ENCODE results near the gene SRGAP2C. TPM values are rescaled to one million over a fixed set of nuclear protein-coding genes. Genes with fewer than 3 reads are reported as not detected.
"Not testable (repeated sequence)": the region's sequence is repeated elsewhere in the genome, so short reads cannot be mapped to it uniquely, and the experiment has no call there.

Gene SRGAP2C
- total RNA-seq, 1 experiment from 2014 or later = 36.6 TPM

DNA sequence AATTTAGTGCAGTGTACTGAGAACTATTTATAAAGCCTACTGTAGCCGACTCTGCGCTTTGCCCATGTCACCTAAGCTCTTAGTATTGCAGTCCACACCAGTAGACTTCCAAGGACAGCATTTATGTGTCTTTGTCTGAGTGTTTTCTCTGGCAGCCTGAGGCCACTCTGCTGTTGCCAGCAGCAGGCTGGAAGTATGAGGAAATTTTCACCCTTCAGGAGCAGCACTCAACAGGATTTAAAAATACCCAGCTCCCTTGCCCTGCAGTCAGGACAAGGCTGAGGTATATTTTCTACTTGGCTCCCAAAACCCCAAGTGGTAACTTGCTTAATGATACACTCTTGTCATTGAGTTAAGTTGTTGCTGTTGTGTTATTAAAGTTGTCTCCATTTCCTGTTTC lies 230.1 kb downstream of the SRGAP2C start:
- peak; percentile 8 for DNase-seq (ENCODE audit: unreplicated experiment)
- intact Hi-C loops (cut with micrococcal nuclease) = no loop called here
- no peaks in the 10 kb centered on the region for H3K36me3 Mint-ChIP-seq (ENCODE audit: insufficient read depth, unreplicated experiment)
- no peak overlapping the region for H3K4me3 Mint-ChIP-seq (ENCODE audit: unreplicated experiment)
- no peaks in the 10 kb centered on the region for H3K9me3 Mint-ChIP-seq (ENCODE audit: unreplicated experiment)
- TF ChIP-seq, protein P1, sequence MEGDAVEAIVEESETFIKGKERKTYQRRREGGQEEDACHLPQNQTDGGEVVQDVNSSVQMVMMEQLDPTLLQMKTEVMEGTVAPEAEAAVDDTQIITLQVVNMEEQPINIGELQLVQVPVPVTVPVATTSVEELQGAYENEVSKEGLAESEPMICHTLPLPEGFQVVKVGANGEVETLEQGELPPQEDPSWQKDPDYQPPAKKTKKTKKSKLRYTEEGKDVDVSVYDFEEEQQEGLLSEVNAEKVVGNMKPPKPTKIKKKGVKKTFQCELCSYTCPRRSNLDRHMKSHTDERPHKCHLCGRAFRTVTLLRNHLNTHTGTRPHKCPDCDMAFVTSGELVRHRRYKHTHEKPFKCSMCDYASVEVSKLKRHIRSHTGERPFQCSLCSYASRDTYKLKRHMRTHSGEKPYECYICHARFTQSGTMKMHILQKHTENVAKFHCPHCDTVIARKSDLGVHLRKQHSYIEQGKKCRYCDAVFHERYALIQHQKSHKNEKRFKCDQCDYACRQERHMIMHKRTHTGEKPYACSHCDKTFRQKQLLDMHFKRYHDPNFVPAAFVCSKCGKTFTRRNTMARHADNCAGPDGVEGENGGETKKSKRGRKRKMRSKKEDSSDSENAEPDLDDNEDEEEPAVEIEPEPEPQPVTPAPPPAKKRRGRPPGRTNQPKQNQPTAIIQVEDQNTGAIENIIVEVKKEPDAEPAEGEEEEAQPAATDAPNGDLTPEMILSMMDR (IDR thresholded peaks at IDR 0.05; ENCODE audit: unreplicated experiment) = no peak
- peak overlapping the region; percentile 59 for H3K27ac Mint-ChIP-seq (ENCODE audit: low read depth, unreplicated experiment)
- BruUV-seq (replicated peaks) = no TSS peak
- CTCF ChIA-PET = no interaction called here
- H3K4me1 Mint-ChIP-seq (ENCODE audit: insufficient read depth, unreplicated experiment) = no peaks in the 10 kb centered on the region
- POLR2A ChIA-PET = no interaction called here
- H3K27me3 Mint-ChIP-seq (ENCODE audit: insufficient read depth, unreplicated experiment) = no peaks in the 10 kb centered on the region

DNA sequence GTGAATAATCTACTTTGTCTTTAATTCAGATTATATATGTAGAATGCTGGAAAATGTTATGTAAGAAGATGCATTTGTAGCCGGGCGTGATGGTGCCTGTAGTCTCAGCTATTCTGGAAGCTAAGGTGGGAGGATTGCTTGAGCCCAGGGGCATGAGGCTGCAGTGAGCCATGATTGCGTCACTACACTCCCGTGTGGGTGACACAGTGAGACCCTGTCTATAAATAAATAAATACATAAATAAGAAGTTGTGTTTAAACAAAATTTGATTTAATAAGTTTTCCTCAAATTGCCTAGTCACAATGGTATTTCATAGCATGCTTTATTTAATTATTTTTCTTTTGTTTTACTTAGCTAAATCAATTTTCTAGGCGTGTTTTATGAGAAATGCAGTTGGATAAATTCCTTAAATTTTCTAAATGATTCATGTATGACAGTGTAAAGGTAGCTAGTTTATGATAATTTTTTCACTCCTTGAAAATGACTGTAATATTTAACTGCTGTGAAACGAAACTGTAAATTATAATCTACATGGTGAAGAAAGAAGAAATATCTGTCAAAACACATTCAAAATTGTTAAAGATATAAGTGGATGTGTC lies 232.6 kb downstream of the SRGAP2C start:
- DNase-seq (ENCODE audit: unreplicated experiment) = peak; percentile 41
- ChIA-PET POLR2A (no interaction called here), CTCF (no interaction called here)
- TF ChIP-seq, protein P1 (IDR thresholded peaks at IDR 0.05; ENCODE audit: unreplicated experiment) = no peak
- Mint-ChIP-seq H3K27ac (ENCODE audit: low read depth, unreplicated experiment) (no peak overlapping the region), H3K9me3 (ENCODE audit: unreplicated experiment) (no peaks in the 10 kb centered on the region), H3K4me1 (ENCODE audit: insufficient read depth, unreplicated experiment) (no peaks in the 10 kb centered on the region), H3K36me3 (ENCODE audit: insufficient read depth, unreplicated experiment) (no peaks in the 10 kb centered on the region), H3K27me3 (ENCODE audit: insufficient read depth, unreplicated experiment) (no peaks in the 10 kb centered on the region), H3K4me3 (ENCODE audit: unreplicated experiment) (no peak overlapping the region)
- no TSS peak for BruUV-seq (replicated peaks)
- intact Hi-C loops (cut with micrococcal nuclease) = no loop called here

DNA sequence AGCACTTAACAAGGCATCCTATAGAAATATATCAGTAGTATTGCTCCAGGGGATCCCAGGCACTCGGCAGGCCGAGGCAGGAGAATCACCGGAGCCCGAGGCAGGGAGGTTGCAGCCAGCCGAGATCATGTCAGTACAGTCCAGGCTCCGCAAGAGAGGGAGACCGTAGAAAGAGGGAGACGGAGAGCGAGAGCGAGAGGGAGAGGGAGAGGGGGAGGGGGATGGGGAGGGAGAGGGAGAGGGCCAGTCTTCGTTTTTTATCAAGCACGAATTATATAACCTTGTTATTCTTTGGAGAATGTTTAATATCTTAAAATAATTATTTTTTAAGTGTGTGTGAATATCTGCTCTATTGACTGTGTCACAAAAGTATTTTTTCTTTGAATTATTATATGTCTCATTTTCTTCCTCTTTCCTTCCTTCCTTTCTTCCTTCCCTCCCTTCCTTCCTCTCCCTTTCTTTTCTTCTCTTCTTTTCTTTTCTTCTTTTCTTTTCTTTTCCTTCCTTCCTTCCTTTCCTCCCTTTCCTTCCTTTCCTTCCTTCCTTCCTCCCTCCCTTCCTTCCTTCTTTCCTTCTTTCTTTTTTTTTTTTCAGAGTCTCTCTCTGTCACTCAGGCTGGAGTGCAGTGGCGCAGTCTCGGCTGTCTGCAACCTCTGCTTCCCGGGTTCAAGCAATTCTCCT lies 233.7 kb downstream of the SRGAP2C start:
- TF ChIP-seq, protein P1 (IDR thresholded peaks at IDR 0.05; ENCODE audit: unreplicated experiment) = no peak
- H3K4me3 Mint-ChIP-seq (ENCODE audit: unreplicated experiment) = no peak overlapping the region
- ChIA-PET CTCF (no interaction called here), POLR2A (no interaction called here)
- DNase-seq (ENCODE audit: unreplicated experiment) = no peak
- no peak overlapping the region for H3K27ac Mint-ChIP-seq (ENCODE audit: low read depth, unreplicated experiment)
- H3K36me3 Mint-ChIP-seq (ENCODE audit: insufficient read depth, unreplicated experiment) = no peaks in the 10 kb centered on the region
- H3K9me3 Mint-ChIP-seq (ENCODE audit: unreplicated experiment) = no peaks in the 10 kb centered on the region
- no peaks in the 10 kb centered on the region for H3K4me1 Mint-ChIP-seq (ENCODE audit: insufficient read depth, unreplicated experiment)
- intact Hi-C loops (cut with micrococcal nuclease) = no loop called here
- BruUV-seq (replicated peaks) = no TSS peak
- H3K27me3 Mint-ChIP-seq (ENCODE audit: insufficient read depth, unreplicated experiment) = no peaks in the 10 kb centered on the region

DNA sequence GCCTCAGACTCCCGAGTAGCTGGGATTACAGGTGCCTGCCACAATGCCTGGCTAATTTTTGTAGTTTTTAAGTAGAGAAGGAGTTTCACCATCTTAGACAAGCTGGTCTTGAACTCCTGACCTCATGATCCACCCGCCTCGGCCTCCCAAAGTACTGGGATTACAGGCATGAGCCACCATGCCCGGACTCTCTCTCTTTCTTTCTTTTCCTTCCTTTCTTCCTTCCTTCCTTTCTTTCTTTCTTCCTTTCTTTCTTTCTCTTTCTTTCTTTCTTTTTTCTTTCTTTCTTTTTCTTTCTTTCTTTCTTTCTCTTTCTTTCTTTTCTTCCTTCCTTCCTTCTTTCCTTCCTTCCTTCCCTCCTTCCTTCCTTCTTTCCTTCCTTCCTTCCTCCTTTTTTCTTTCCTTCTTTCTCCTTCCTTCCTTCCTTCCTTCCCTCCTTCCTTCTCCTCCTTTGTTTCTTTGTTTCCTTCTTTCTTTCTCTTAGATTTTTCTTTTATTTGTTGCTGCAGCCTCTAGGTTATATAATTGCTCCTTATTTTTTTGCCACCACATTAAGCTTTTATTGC lies 234.4 kb downstream of the SRGAP2C start:
- BruUV-seq (replicated peaks); H3K36me3 Mint-ChIP-seq (ENCODE audit: insufficient read depth, unreplicated experiment); H3K4me1 Mint-ChIP-seq (ENCODE audit: insufficient read depth, unreplicated experiment); intact Hi-C loops (cut with micrococcal nuclease); DNase-seq (ENCODE audit: unreplicated experiment); H3K27me3 Mint-ChIP-seq (ENCODE audit: insufficient read depth, unreplicated experiment); H3K9me3 Mint-ChIP-seq (ENCODE audit: unreplicated experiment); POLR2A ChIA-PET; H3K4me3 Mint-ChIP-seq (ENCODE audit: unreplicated experiment); H3K27ac Mint-ChIP-seq (ENCODE audit: low read depth, unreplicated experiment): not testable (repeated sequence)
- CTCF ChIA-PET = interaction anchor here (0.7 kb wide), 1 partner anchor 28 kb away, joined by 3 read pairs; no protein-coding TSS in a partner anchor

DNA sequence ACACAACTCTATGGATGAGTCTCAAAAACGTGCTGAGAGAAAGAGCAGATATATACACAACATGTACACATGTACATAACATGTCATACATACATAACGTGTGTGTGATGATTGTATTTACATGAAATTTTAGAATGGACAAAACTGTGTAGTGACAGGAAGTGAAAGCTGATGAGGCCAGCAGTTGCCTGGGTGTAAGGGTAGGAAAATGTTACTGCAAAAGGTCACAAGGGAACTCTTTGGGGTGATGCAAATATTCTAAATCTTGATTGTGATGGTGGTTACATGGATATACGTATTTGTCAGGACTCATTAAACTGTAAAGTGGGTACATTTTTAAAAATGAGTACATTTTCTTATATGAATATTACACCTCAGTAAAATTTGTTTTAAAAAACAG lies 236.7 kb downstream of the SRGAP2C start:
- H3K9me3 Mint-ChIP-seq (ENCODE audit: unreplicated experiment); DNase-seq (ENCODE audit: unreplicated experiment); H3K4me1 Mint-ChIP-seq (ENCODE audit: insufficient read depth, unreplicated experiment); CTCF ChIA-PET; H3K27ac Mint-ChIP-seq (ENCODE audit: low read depth, unreplicated experiment); POLR2A ChIA-PET; BruUV-seq (replicated peaks); intact Hi-C loops (cut with micrococcal nuclease); H3K27me3 Mint-ChIP-seq (ENCODE audit: insufficient read depth, unreplicated experiment); H3K4me3 Mint-ChIP-seq (ENCODE audit: unreplicated experiment); H3K36me3 Mint-ChIP-seq (ENCODE audit: insufficient read depth, unreplicated experiment): not testable (repeated sequence)

DNA sequence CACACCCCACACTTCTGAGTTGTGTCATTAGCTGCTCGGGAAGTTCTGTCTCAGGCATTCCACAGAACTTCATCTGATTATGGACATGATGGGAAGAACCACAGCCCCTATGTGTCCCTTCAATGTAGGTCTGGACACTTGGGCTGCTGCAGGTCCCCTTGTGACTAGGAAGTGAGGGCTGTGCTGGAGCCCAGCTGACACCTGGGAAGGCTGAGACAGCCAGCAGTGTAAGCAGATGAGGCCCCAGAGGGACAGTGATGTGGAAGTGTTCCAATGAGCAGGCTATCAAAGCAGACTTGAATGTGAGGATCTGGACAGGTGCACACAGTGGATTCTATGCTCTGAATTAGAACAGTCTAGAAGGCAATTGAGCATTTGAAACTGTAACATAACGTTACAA lies 239.2 kb downstream of the SRGAP2C start:
- H3K4me1 Mint-ChIP-seq (ENCODE audit: insufficient read depth, unreplicated experiment); H3K36me3 Mint-ChIP-seq (ENCODE audit: insufficient read depth, unreplicated experiment); BruUV-seq (replicated peaks); intact Hi-C loops (cut with micrococcal nuclease); DNase-seq (ENCODE audit: unreplicated experiment); H3K27me3 Mint-ChIP-seq (ENCODE audit: insufficient read depth, unreplicated experiment); H3K27ac Mint-ChIP-seq (ENCODE audit: low read depth, unreplicated experiment); H3K9me3 Mint-ChIP-seq (ENCODE audit: unreplicated experiment); POLR2A ChIA-PET; CTCF ChIA-PET; H3K4me3 Mint-ChIP-seq (ENCODE audit: unreplicated experiment): not testable (repeated sequence)

DNA sequence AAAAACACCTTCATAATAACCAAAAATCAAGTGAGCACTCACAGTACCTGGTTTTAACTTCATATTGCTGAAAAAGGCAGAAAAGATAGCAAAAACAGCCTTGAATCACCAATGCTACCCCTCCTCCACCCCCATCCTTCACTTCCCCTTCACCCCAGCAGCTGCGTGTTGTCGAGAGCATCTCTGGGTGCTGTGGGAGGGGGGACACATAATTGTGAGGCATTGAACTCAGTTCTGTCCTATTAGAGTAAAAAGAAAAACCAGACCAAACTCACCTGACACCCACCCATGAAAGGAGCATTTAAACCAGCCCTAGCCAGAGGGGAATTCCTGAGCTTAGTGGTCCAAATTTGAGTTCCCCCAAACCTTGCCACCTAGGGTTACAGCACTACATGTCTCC lies 248.7 kb downstream of the SRGAP2C start:
- BruUV-seq (replicated peaks); H3K27ac Mint-ChIP-seq (ENCODE audit: low read depth, unreplicated experiment); H3K4me1 Mint-ChIP-seq (ENCODE audit: insufficient read depth, unreplicated experiment); H3K9me3 Mint-ChIP-seq (ENCODE audit: unreplicated experiment); H3K27me3 Mint-ChIP-seq (ENCODE audit: insufficient read depth, unreplicated experiment); POLR2A ChIA-PET; DNase-seq (ENCODE audit: unreplicated experiment); intact Hi-C loops (cut with micrococcal nuclease); H3K4me3 Mint-ChIP-seq (ENCODE audit: unreplicated experiment); H3K36me3 Mint-ChIP-seq (ENCODE audit: insufficient read depth, unreplicated experiment): not testable (repeated sequence)
- CTCF ChIA-PET = interaction anchor here (2.0 kb wide), 1 partner anchor 13 kb away, joined by 7 read pairs; no protein-coding TSS in a partner anchor
